Astrocyte of the spinal cord (primary cell): ENCODE measurements around the gene VILL.

ENCODE experiments used
- DNase-seq: peaks from one replicate; pipeline ENCODE4 v3.0.0; 2011; ENCODE audit warnings: low read depth, low spot score
- H3K4me3 ChIP-seq: 2 replicates; pipeline ENCODE4 v1.5.1; 2011; ENCODE audit warnings: low read depth, mild to moderate bottlenecking, low read length, moderate library complexity
- CTCF ChIP-seq: IDR thresholded peaks from 2 replicates; pipeline ENCODE4 v1.5.1; 2012; ENCODE audit warnings: low read depth, mild to moderate bottlenecking, low read length, inconsistent platforms
- in situ Hi-C: cut with HindIII; loops from 2 replicates; pipeline ENCODE4 v1.10.0; 2017; ENCODE audit warnings: low sequenced_read_pairs

The VILL gene

GRCh38 chr3:37990527-37990926 lies at the start of gene VILL:
VILL (plus strand) TSS chr3:37990786; CDS start chr3:37993673, 2,887 bp downstream.
- no peak for DNase-seq
- no peak for TF ChIP-seq CTCF
- in situ Hi-C loops = no loop called here
- no peak within 1 kb of the TSS for H3K4me3 ChIP-seq

DNA sequence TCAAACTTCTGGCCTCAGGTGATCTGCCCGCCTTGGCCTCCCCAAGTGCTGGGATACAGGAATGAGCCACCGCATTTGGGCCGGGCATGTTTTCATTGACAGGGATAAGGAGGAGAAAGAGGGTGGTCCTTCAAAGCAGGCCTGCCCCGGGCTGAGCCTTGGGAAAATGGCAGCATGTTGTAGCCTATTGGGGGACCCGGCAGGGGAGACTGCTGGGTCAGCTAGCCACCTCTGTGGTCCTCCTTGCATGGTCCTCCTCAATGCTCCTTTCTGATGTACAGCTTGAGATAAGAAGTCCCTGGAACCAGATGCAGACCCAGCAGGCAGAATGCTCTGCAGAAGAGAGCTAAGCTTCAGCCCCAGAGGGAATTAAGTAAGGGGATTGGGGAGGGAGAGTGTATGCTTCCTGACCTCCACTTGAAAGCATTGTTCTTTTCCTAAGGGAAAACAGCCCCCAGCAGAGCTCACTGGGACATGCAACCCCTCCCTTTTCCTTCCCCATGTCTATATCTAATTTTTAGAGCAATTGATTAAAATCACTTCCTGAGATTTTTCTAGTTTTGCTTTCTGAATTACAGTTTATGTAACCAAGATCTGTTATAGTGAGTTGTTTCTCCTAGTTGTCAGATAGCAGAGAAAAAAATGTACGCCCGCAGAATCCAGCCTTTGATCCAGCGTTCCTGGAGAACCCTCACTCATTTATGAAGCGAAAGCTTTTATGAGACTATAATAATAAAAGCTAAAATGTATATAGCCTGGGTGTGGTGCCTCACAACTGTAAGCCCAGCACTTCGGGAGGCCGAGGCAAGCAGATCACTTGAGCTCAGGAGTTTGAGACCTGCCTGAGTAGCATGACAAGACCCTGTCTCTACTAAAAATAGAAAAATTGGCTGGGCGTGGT lies 48.7 kb upstream of the VILL start:
- no peak for DNase-seq
- H3K4me3 ChIP-seq = no peak overlapping the region
- no peak for TF ChIP-seq CTCF
- in situ Hi-C loops = no loop called here

DNA sequence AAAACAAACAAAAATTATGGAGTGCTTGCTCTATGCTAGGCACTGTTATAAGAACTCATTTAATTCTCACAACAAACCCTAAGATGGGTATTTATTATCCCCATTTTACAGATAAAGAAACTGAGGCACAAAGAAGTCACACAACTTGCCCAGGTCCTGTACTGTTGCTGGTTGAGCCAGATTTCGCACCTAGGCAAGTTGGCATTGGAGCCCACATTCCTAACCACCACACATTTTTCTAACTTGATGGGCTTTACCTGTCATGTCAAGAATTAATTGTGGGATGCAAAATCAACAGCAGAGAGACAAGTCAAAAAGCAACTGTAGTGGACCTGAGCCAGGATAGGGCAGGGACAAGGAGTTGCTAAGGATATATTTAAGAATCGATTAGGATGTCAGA lies 47.9 kb upstream of the VILL start:
- no peak overlapping the region for H3K4me3 ChIP-seq
- in situ Hi-C loops = no loop called here
- no peak for TF ChIP-seq CTCF
- DNase-seq = no peak

GRCh38 chr3:37943126-37943525 lies 47.5 kb upstream of the VILL start:
- no peak overlapping the region for H3K4me3 ChIP-seq
- in situ Hi-C loops = no loop called here
- DNase-seq = no peak
- no peak for TF ChIP-seq CTCF

DNA sequence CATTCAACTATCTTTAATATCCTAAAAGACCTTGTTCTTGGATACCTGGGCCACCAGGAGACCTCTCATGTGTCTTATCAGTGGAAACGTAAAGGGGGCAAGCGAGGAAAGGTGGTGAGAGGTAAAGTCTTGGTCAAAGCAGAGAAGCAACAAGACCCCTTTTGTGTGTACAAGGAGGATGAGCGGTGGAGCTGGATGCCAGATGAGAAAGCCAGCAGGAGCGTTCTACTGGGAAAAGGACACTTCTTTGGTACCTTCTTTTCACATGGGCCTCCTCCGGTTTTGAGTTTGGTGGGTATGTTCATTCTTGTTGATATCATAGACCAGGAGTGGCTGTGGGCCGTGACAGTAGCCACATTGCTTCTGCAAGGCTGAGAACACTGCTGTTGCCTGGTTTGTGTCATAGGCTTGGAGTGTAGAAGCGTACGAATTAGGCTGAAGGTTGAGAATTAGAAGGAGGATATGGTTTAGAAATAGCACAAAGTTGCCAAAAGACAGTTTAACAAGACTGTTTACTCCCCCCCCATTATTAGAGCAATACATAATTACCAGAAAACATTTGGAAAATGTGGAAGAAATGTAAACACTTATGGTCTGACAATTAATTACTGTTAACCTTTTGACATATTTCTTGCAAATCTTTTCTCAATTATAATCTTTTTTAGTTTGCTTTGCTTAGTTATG lies 46.8 kb upstream of the VILL start:
- no peak overlapping the region for H3K4me3 ChIP-seq
- TF ChIP-seq CTCF = no peak
- in situ Hi-C loops = no loop called here
- DNase-seq = no peak

- in situ Hi-C loops = no loop called here
- DNase-seq = no peak
- no peak overlapping the region for H3K4me3 ChIP-seq
- TF ChIP-seq CTCF = no peak
Observed at GRCh38 chr3:37944391-37944842, 46.2 kb upstream of the VILL start.
